Measurements from ENCODE around the gene SNRK.

SNRK gene

GRCh38 chr3:43270078-43270477 lies 16.3 kb upstream of the SNRK start:
- DNase-seq, result no peak

- DNase-seq, result no peak
These were observed 12.9 kb upstream of the SNRK start for GRCh38 chr3:43273416-43273815.

- no peak for DNase-seq
These were observed 7.3 kb upstream of the SNRK start for GRCh38 chr3:43279082-43279481.

DNA sequence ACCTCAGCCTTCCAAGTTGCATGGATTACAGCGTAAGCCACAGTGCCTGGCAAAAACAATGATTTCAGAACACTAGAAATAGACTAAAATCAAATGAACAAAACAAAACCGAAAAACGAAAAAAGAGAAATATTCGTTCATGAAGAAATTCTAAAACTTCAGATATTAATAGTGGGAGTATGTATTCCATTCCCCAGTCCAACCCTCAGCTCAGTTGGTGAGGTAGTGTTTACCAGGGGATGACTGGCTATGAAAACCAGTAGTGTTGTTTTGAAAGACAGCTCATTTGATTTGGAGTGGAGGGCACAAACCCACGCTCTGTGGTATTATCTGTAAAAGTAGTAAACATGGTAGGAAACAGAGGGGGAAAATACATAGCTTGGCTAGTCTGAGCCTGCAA lies 6.8 kb upstream of the SNRK start:
- no peak for DNase-seq

DNA sequence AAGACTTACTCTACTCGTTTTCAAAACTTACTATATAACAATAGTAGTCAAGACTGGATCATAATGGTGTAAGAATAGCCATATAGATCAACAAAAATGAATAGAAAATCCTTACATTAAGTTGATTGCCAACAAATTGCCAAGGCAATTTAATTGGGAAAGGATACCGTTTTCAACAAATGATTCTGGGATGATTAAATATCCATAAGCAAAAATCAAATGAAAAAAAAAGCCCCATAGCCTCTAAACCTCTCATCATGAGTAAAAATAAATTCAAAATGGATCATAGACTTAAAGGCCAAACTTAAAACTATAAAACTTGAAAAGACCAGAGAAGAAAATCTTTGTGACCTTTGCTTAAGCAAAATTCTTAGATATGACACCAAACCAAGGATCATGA lies 5.3 kb upstream of the SNRK start:
- DNase-seq, result no peak

DNA sequence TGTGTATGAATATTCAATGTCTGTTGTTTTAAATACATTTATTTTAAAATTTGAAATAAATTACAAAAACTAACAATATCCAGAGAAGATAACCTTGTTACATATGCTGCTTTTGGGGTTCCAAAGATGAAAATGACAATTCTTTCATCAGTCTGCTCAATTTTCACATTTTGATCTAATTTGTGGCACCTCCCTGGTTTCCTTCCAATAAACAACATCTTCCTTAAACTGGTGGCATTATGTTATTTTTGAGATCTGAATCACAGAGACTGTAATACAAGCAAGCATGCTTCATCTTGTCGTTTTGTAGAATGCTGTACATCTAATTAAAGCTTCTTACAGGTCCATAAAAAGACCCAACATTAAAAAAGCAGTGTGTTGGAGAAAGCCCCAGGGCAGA lies 2.2 kb upstream of the SNRK start:
- DNase-seq, result no peak

GRCh38 chr3:43285644-43286043 lies 696 bp upstream of the SNRK start:
- no peak for DNase-seq

DNA sequence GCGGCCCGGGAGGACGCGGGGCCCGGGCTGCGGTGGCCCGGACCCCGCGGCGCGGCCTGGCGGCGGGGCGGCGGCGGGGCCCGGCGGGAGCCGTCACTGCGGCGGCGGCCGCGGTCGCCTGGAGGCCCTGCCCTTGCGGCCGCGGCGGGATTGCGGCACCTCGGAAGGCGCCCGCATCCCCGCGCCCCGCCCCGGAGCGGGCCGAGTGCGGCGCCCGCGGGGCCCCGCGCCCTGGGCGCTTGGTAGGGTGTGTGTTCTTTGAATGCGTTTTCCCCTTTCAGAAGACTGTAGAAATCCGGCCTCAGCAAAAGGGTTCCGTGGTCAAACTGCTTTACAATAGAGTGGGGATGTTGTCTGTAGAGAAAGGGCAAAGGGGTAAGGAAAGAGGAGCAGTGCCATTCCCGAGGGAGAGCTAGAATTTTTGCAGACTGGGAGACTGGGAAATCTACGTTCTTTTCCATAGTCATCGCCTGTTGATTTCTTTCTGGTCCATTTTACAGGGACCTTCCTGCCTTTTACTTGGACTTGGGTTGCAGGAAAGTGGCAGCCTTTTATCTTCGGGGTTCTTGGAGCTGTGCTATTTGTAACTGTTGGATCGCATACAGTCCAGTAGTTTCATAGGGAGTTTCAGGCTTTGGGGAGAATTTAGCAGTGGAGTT lies 630 bp downstream of the SNRK start:
- no peak for DNase-seq

GRCh38 chr3:43287500-43287873 lies 1.1 kb downstream of the SNRK start:
- DNase-seq, result no peak

DNA sequence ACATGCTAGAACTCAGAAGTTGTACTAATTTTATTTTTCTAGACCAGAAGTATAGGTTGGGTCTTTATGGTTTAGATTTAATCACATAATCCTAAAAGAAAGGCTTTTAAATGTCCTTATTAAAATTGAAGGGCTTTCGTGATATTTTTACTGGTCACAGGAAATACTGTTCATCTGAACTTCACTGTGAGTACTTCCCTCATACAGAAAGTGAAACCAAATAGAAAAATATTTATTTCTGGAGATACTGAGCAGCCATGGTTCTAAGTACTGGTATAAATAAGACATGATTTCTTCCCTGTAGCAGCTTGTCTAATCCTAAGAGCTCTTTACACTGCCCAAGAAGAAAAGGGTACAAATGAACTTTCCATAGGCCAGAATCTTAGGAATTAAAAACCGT lies 2.0 kb downstream of the SNRK start:
- DNase-seq, result no peak

DNA sequence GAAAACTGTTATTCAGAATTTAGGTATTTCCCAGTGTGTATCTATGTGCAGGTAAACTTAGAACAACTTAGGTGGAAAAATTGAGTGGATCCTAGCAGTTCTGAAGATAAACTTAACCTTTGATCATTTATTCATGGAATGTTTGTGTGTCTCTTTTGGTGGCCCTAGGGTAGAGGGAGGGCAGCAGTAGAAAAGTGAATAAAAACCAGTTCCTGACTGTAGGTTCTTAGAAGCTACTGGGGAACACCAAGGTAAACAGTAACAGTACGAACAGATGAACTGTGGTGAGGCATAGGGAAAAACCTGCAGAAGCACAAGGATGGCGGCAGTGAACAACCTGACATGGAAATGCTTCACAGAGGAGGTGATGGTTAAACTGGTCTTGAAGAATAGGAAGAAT lies 2.5 kb downstream of the SNRK start:
- no peak for DNase-seq

DNA sequence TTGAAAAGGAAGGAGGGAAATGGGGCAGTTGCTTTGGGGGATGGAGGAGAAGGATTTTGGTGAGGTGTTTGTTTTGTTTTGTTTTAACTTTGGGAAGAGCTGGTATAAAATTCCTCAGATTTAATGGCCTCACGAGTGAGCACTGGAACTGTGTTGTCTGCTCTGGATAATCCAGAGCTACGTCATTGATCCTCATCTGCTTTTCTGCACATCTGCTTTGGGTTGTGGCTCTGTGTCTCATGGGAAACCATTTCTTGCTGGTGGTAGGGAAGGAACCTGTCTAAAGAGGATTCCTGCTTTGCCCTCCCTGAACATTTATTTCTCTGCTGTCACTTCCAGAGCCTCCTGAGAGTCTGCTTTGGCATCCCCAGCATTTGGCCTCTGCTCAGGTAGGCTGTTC lies 3.1 kb downstream of the SNRK start:
- DNase-seq, result no peak

DNA sequence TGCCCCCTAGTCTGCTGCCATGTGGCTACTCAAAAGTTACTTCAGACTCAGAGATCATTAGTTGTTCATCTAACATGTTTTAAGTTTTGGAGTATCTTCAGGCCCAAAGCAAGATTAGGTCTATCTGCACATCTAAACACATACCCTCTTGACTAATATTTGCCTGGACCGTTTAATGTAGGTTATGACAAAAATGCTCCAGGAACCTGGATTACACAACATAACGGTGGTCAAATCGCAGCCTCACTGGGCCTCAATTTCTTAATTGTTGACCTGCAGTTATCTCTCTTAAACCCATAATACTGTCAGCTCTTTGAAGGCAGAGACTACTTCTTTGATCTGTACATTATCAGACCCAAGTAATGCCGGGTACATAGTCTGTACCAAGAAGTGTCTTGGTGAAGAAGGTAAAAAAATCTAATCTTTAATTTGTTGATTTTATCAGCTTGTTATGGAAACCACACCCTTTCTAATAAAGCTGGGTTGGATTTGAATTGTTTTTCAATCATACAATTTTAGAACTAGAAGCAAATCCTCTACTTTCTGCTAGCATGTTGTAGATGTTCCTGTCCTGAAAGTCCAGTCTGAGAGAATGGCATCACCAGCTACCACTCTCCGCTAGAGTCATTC lies 3.6 kb downstream of the SNRK start:
- no peak for DNase-seq

GRCh38 chr3:43290956-43291355 lies 4.6 kb downstream of the SNRK start:
- DNase-seq, result no peak

DNA sequence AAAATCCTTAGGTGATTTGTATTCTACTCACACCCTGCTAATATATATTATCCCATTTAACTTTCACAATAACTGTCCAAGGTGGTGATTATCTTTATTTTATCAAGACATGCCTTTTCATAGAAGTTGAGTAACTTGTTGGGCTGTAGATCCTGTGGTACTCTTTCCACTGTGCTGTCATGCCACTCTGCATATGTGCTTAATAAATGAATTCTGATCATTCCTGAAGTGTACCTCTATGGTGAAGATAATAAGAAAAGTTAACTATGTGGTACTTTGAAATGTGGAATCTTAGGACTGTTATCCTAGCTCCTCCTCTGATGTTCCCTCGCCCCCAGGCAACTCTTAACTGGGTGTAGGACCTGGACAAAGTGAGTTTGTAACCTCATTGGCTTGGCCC lies 5.2 kb downstream of the SNRK start:
- DNase-seq, result no peak

DNA sequence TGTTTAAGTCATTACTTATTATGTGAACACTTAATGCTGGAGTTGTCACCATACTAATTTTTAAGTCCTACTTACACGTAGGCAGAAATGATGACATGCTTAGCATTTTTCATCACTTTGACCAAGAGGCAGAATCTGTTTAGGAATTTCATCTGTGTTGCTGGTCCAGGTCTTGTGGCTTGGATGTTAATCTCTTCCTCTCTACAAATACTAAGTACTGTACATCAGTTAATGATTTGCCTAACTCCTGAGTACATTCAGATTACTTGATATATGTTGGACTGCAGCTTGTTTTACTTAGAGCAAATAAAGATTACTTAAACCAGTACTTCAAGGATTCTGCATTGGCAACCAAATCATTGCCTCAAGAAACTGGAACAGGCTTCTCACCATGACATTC lies 8.6 kb downstream of the SNRK start:
- DNase-seq, result no peak

DNA sequence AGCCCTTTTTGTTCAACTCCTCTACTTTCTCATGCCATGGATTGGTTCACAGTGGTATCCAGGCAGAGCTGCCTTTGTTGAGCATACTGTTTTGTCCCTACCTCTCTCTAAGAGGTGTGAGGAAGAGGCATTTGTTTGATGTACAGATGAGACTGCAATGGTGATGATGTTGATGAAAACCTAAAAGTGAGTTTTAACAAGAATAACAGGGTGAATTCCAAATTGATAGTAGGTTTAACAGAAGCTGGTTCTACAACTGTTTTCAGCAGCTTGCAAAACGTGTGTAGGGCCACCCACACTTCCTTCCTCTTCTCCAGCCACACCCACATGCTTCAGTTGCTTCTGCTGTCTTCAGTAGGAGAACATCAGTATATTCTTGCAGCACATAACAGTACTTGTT lies 10.2 kb downstream of the SNRK start:
- no peak for DNase-seq

DNA sequence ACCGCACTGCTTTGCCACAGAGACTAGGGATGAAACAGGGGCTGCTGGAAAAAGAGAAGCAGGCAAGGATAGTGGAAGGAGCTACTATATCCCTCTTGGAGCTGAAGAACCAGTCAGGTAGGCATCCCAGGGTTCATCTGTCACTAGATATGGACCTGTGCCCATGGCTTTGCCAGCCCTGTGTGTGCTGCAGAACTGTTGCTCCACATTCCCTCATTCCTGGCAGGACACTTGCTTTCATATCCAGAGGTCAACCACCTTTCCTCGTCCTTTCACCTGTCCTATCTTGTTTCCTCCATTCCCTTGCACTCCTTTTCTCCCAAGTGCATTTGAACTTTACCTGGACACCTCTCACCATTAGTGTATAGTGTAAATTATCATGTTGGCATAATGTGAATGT lies 12.0 kb downstream of the SNRK start:
- DNase-seq, result no peak

GRCh38 chr3:43298761-43299160 lies 12.4 kb downstream of the SNRK start:
- DNase-seq, result no peak

DNA sequence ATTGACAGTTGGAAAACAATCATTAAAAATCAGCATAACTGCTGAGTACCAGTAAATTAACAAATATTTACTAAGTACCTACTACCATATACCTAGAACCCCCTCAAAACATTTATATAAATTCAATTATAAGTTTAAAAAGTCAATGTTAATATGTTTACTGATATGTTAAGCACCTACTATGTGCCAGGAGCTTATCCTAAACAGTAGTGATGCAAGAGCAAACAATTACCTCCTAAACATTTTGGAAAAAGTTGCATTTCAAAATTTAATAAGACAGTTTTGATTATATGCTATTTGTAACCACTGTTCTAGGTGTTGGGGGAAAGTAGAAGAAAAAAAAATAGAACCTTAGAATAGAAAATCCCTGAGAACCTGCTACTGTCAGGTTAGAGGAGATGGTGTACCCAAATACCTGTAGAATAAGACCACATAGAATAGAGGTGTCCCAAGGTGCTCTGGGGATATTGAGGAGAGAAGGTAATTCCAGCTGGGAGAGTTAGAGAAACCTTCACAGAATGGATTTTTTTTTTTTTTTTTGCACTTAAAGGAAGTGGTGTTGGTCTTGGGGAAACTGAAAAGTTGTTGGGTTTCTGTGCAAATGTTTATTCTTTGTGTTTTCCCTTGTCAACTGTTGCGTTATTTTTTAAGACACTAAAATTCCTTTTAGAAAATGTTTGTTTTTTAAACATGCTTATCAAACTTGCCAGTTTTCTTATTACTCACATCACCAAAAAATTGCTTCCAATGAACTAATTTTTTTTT lies 16.0 kb downstream of the SNRK start:
- DNase-seq, result no peak

DNA sequence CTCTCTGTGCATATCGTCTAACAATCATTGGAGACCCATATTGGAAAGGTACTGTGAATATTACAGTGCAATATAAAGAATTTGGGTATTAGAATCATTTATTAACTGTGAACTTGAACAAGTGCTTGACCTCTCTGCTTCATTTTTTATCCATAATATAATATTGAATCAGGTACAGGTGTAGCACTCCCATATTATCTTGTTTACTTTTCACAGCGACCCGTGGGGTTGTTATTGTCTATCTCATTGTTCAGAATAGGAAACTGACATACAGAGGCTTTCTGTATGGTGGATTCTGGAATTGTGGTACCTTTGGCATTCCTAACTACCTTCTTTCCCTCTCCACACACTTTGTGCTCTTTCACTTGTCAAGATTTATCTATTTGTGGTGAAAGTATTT lies 17.8 kb downstream of the SNRK start:
- no peak for DNase-seq

GRCh38 chr3:43307226-43307625 lies 20.9 kb downstream of the SNRK start:
- DNase-seq, result no peak

DNA sequence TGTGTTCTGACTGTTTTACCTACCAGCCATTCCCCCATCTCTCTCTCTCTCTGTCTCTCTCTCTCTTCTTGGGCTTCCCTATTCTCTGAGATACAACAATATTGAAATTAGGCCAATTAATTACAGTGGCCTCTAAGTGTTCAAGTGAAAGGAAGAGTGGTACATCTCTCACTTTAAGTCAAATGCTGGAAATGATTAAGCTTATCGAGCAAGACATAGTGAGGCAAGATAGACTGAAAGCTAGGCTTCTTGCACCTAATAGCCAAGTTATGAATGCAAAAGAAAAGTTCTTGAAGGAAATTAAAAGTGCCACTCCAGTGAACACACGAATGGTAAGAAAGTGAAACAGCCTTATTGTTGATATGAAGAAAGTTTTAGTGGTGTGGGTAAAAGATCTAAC lies 21.3 kb downstream of the SNRK start:
- no peak for DNase-seq
